GM23338 (cell line): ENCODE data around the gene MAP4K1. TPM values are rescaled to one million over a fixed set of nuclear protein-coding genes. Genes with fewer than 3 reads are reported as not detected.

Experiments
- ATAC-seq: fragments of 200-7000 bp; cut with Tn5 transposase; 3 replicates; pipeline ENCODE4 v1.9.1; 2020
- DNase-seq: peaks from one replicate; pipeline ENCODE4 v3.0.0-alpha.2; 2015; ENCODE audit warnings: low spot score
- H2AFZ ChIP-seq: fragments of 200-600 bp; sonication (generic); 2 replicates; pipeline ENCODE4 v1.8.0; 2016; ENCODE audit warnings: antibody characterized with exemption, mild to moderate bottlenecking, moderate library complexity
- H3F3A ChIP-seq: fragments of 200-600 bp; sonication (generic); replicated peaks from 2 replicates; pipeline ENCODE4 v1.8.0; 2017; ENCODE audit warnings: antibody characterized with exemption, mixed run types, low read depth
- H3K27ac ChIP-seq: fragments of 200-600 bp; sonication (generic); 2 replicates; pipeline ENCODE4 v1.6.1; 2016; ENCODE audit warnings: low read depth
- H3K27me3 ChIP-seq: fragments of 200-600 bp; sonication (generic); 2 replicates; pipeline ENCODE4 v1.8.0; 2016; ENCODE audit warnings: mild to moderate bottlenecking, mixed run types, moderate library complexity; ENCODE audit not compliant: insufficient read depth
- H3K36me3 ChIP-seq: fragments of 200-600 bp; sonication (generic); 2 replicates; pipeline ENCODE4 v1.8.0; 2016; ENCODE audit warnings: mild to moderate bottlenecking; ENCODE audit not compliant: insufficient read depth
- H3K4me1 ChIP-seq: fragments of 200-600 bp; sonication (generic); 2 replicates; pipeline ENCODE4 v1.8.0; 2016; ENCODE audit warnings: mild to moderate bottlenecking, moderate library complexity; ENCODE audit not compliant: insufficient read depth
- H3K4me2 ChIP-seq: fragments of 200-600 bp; sonication (generic); 2 replicates; pipeline ENCODE4 v1.7.1; 2017; ENCODE audit warnings: mixed run types
- H3K4me3 ChIP-seq: fragments of 200-600 bp; sonication (generic); 2 replicates; pipeline ENCODE4 v1.6.1; 2016; ENCODE audit warnings: mixed run types
- H3K79me2 ChIP-seq: fragments of 200-600 bp; sonication (generic); replicated peaks from 2 replicates; pipeline ENCODE4 v1.8.0; 2017; ENCODE audit warnings: mild to moderate bottlenecking; ENCODE audit not compliant: insufficient read depth
- H3K9me2 ChIP-seq: fragments of 200-600 bp; sonication (generic); 2 replicates; pipeline ENCODE4 v1.8.0; 2017; ENCODE audit not compliant: insufficient read depth
- H4K20me1 ChIP-seq: fragments of 200-600 bp; sonication (generic); replicated peaks from 2 replicates; pipeline ENCODE4 v1.8.0; 2017; ENCODE audit warnings: mild to moderate bottlenecking; ENCODE audit not compliant: insufficient read depth
- H3K27ac Mint-ChIP-seq: 2 replicates; pipeline ENCODE4 v1.8.0; 2020; ENCODE audit warnings: inconsistent platforms, mild to moderate bottlenecking, moderate library complexity, mixed read lengths
- H3K27me3 Mint-ChIP-seq: 3 replicates; pipeline ENCODE4 v1.8.0; 2022; ENCODE audit warnings: low read depth, mild to moderate bottlenecking, moderate library complexity, mixed read lengths, inconsistent platforms; ENCODE audit not compliant: insufficient read depth, poor library complexity
- H3K36me3 Mint-ChIP-seq: 3 replicates; pipeline ENCODE4 v1.8.0; 2021; ENCODE audit warnings: low read depth, mild to moderate bottlenecking, inconsistent platforms, moderate library complexity, mixed read lengths
- H3K4me1 Mint-ChIP-seq: 3 replicates; pipeline ENCODE4 v1.8.0; 2020; ENCODE audit warnings: mild to moderate bottlenecking, inconsistent platforms, mixed read lengths
- H3K4me3 Mint-ChIP-seq: 3 replicates; pipeline ENCODE4 v1.8.0; 2021; ENCODE audit warnings: moderate library complexity, mild to moderate bottlenecking, inconsistent platforms, mixed read lengths
- H3K9me3 Mint-ChIP-seq: 3 replicates; pipeline ENCODE4 v1.8.0; 2020; ENCODE audit warnings: moderate library complexity, mild to moderate bottlenecking, inconsistent platforms, mixed read lengths
- CREB1 ChIP-seq: fragments of 250-450 bp; sonication (Bioruptor Pico); IDR thresholded peaks from 2 replicates; pipeline ENCODE4 v1.5.0; 2020; ENCODE audit warnings: low read depth, mild to moderate bottlenecking, moderate library complexity
- ETS1 ChIP-seq: IDR thresholded peaks from 2 replicates; pipeline ENCODE4 v1.6.1; 2016; ENCODE audit warnings: antibody characterized with exemption
- NANOG ChIP-seq: IDR thresholded peaks from 2 replicates; pipeline ENCODE4 v1.6.1; 2016; ENCODE audit warnings: antibody characterized with exemption, borderline replicate concordance
- POLR2AphosphoS5 ChIP-seq: IDR thresholded peaks from 2 replicates; pipeline ENCODE4 v1.6.1; 2016; ENCODE audit warnings: antibody characterized with exemption, low read depth
- ZNF462 ChIP-seq: fragments of 250-450 bp; sonication (Bioruptor Pico); IDR thresholded peaks from 2 replicates; pipeline ENCODE4 v1.5.0; 2020; ENCODE audit warnings: mild to moderate bottlenecking, moderate library complexity
- polyA plus RNA-seq: library from polyadenylated mRNA; unstranded; fragments of >200 nt; fragmentation: Nextera tagmentation; extraction: Ambion mirVana; gene quantifications from 2 replicates; pipeline ENCODE4 v1.2.1, GENCODE V29; 2016
- total RNA-seq: library from RNA; depleted of rRNA; stranded (reverse); fragments of >200 nt; shearing (Covaris generic); gene quantifications from 2 replicates; pipeline ENCODE4 v1.2.3, GENCODE V29; 2014

Gene MAP4K1
- total and polyA plus RNA-seq, 2 experiments from 2014 or later = 7.7 to 44.6 TPM

- peak; percentile 92 for TF ChIP-seq NANOG
- peak; percentile 43; the same call in 1 of the 2 replicates for TF ChIP-seq POLR2AphosphoS5
- peak; percentile 69; the same call in 1 of the 2 replicates for TF ChIP-seq ETS1
- TF ChIP-seq ZNF462 (CRISPR knock-in tag) = no peak
- peak; percentile 74 for TF ChIP-seq CREB1 (CRISPR knock-in tag)
- peaks cover 92% of the 10 kb centered on the region for H3K79me2 ChIP-seq
- Mint-ChIP-seq H3K4me1 (peaks cover 95% of the 10 kb centered on the region), H3K9me3 (no peaks in the 10 kb centered on the region), H3K4me3 (peak overlapping the region; percentile 55), H3K36me3 (peaks cover 35% of the 10 kb centered on the region), H3K27ac (peak overlapping the region; percentile 98), H3K27me3 (peaks cover 37% of the 10 kb centered on the region)
- no peak overlapping the region for H2AFZ ChIP-seq
- H3F3A ChIP-seq = peaks cover 13% of the 10 kb centered on the region
- H3K27me3 ChIP-seq = no peaks in the 10 kb centered on the region
- peaks cover 91% of the 10 kb centered on the region for H3K4me1 ChIP-seq
- H3K27ac ChIP-seq = peak overlapping the region; percentile 99
- H3K9me2 ChIP-seq = no peaks in the 10 kb centered on the region
- H3K36me3 ChIP-seq = no peaks in the 10 kb centered on the region; the same call in 1 of the 2 replicates
- H3K4me3 ChIP-seq = peak overlapping the region; percentile 38
- peak overlapping the region; percentile 72 for H3K4me2 ChIP-seq
- ATAC-seq (peak; percentile 71), DNase-seq (peak; percentile 98)
- peaks cover 11% of the 10 kb centered on the region for H4K20me1 ChIP-seq
Observed at GRCh38 chr19:38665950-38666662, 48.4 kb upstream of the MAP4K1 start.
